Neural cell (in vitro differentiated cells): ENCODE results near the gene PLA2G5. TPM values are rescaled to one million over a fixed set of nuclear protein-coding genes. Genes with fewer than 3 reads are reported as not detected.

ENCODE experiments used
- H2AFZ ChIP-seq: fragments of 200-600, 300-800 bp; sonication (generic), shearing (Covaris generic); 2 replicates; pipeline ENCODE4 v1.6.0; 2014; ENCODE audit warnings: low read depth, mild to moderate bottlenecking, antibody characterized with exemption, low read length, moderate library complexity
- H3F3A ChIP-seq: fragments of 200-600 bp; shearing (Covaris generic); 2 replicates; pipeline ENCODE4 v1.6.1; 2016; ENCODE audit warnings: mild to moderate bottlenecking, moderate library complexity, mixed read lengths, antibody characterized with exemption, low read length; ENCODE audit not compliant: insufficient read depth, poor library complexity, severe bottlenecking
- H3K27ac ChIP-seq: fragments of 200-600, 300-800 bp; sonication (generic), shearing (Covaris generic); 2 replicates; pipeline ENCODE4 v1.5.1; 2014; ENCODE audit warnings: mild to moderate bottlenecking, low read length, moderate library complexity
- H3K27me3 ChIP-seq: fragments of 300-800, 200-600 bp; sonication (generic), shearing (Covaris generic); 2 replicates; pipeline ENCODE4 v1.6.0; 2014; ENCODE audit warnings: mild to moderate bottlenecking, low read depth, low read length, moderate library complexity; ENCODE audit not compliant: insufficient read depth
- H3K36me3 ChIP-seq: fragments of 300-800, 200-600 bp; sonication (generic), shearing (Covaris generic); 2 replicates; pipeline ENCODE4 v1.5.1; 2014; ENCODE audit warnings: mild to moderate bottlenecking, antibody characterized with exemption, low read length, moderate library complexity; ENCODE audit not compliant: insufficient read depth
- H3K4me2 ChIP-seq: fragments of 300-800, 200-600 bp; sonication (generic), shearing (Covaris generic); 2 replicates; pipeline ENCODE4 v1.6.0; 2014; ENCODE audit warnings: mild to moderate bottlenecking, low read length
- H3K4me3 ChIP-seq: fragments of 300-800, 200-600 bp; sonication (generic), shearing (Covaris generic); 2 replicates; pipeline ENCODE4 v1.5.1; 2014; ENCODE audit warnings: mild to moderate bottlenecking, low read length, moderate library complexity
- H3K79me2 ChIP-seq: fragments of 200-600 bp; shearing (Covaris generic); replicated peaks from 2 replicates; pipeline ENCODE4 v1.6.0; 2014; ENCODE audit warnings: mild to moderate bottlenecking, low read length, moderate library complexity; ENCODE audit not compliant: insufficient read depth
- H3K9ac ChIP-seq: fragments of 300-800, 200-600 bp; sonication (generic), shearing (Covaris generic); 2 replicates; pipeline ENCODE4 v1.6.1; 2016; ENCODE audit warnings: mild to moderate bottlenecking, low read length, mixed read lengths
- H3K9me2 ChIP-seq: fragments of 200-600 bp; shearing (Covaris generic); 2 replicates; pipeline ENCODE4 v1.6.1; 2016; ENCODE audit warnings: mild to moderate bottlenecking, low read length, mixed read lengths; ENCODE audit not compliant: insufficient read depth
- H3K9me3 ChIP-seq: fragments of 200-600, 300-800 bp; sonication (generic), shearing (Covaris generic); 2 replicates; pipeline ENCODE4 v1.6.1; 2016; ENCODE audit warnings: mild to moderate bottlenecking, mixed run types, low read length, moderate library complexity, mixed read lengths
- H4K20me1 ChIP-seq: fragments of 200-600 bp; shearing (Covaris generic); 2 replicates; pipeline ENCODE4 v1.6.1; 2016; ENCODE audit warnings: mild to moderate bottlenecking, mixed run types; ENCODE audit not compliant: insufficient read depth
- EP300 ChIP-seq: fragments of 450-650 bp; conservative IDR thresholded peaks from 2 replicates; pipeline ENCODE4 v1.6.1; 2014; ENCODE audit warnings: antibody characterized with exemption, mild to moderate bottlenecking, moderate library complexity; ENCODE audit not compliant: poor library complexity, severe bottlenecking
- EZH2 ChIP-seq: fragments of 200-600, 300-800 bp; shearing (Covaris generic), sonication (generic); IDR thresholded peaks from 2 replicates; pipeline ENCODE4 v1.6.1; 2014; ENCODE audit warnings: antibody characterized with exemption, low read length, borderline replicate concordance, mild to moderate bottlenecking; ENCODE audit not compliant: insufficient read depth, poor library complexity, severe bottlenecking
- MXI1 ChIP-seq: fragments of 450-650 bp; conservative IDR thresholded peaks from 2 replicates; pipeline ENCODE4 v1.6.1; 2014; ENCODE audit warnings: antibody characterized with exemption, mild to moderate bottlenecking; ENCODE audit not compliant: poor library complexity, severe bottlenecking
- POLR2AphosphoS5 ChIP-seq: IDR thresholded peaks from 2 replicates; pipeline ENCODE4 v1.6.1; 2012
- RAD21 ChIP-seq: fragments of 450-650 bp; conservative IDR thresholded peaks from 2 replicates; pipeline ENCODE4 v1.6.1; 2014; ENCODE audit warnings: antibody characterized with exemption, mild to moderate bottlenecking, moderate library complexity
- SMC3 ChIP-seq: fragments of 450-650 bp; conservative IDR thresholded peaks from 2 replicates; pipeline ENCODE4 v1.6.1; 2014; ENCODE audit warnings: antibody characterized with exemption, mild to moderate bottlenecking, moderate library complexity; ENCODE audit not compliant: poor library complexity
- TAF1 ChIP-seq: IDR thresholded peaks from 2 replicates; pipeline ENCODE4 v1.6.1; 2012; ENCODE audit warnings: low read depth
- polyA plus RNA-seq: library from polyadenylated mRNA; depleted of rRNA; stranded (reverse); fragments of >200 nt; gene quantifications from 2 replicates; pipeline ENCODE4 v1.2.3, GENCODE V29; 2014
- TF ChIP-seq, protein P1 (sequence below): fragments of 450-650 bp; IDR thresholded peaks from 2 replicates; pipeline ENCODE4 v1.5.1; 2014; ENCODE audit warnings: antibody characterized with exemption, mild to moderate bottlenecking, moderate library complexity; ENCODE audit not compliant: poor library complexity, severe bottlenecking
- TF ChIP-seq, protein P2 (sequence below): IDR thresholded peaks from 2 replicates; pipeline ENCODE4 v1.6.1; 2012; ENCODE audit warnings: borderline replicate concordance

PLA2G5 gene
- polyA plus RNA-seq, 1 donor from 2014 or later, result not detected

DNA sequence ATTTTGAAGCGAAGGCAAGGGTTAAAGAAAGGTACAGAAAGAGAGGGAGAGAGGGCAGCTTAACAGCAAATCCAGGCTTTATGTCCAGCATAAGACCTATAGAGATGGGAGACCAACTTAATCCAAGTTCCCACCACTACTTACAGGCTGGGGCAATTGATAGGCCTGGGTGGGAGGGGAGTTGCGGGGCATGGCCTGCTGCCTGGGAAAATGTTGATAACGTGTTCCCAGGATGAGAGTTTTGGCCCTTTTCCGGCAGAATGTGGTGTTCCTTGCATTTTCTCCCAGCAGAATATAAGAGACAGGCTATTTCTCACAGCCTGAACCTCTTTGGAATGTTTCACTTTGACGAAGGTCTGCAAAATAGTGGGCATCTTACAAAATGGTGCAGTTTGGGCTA lies 34.9 kb upstream of the PLA2G5 start:
- Histone ChIP-seq H3K27me3 (no peaks in the 10 kb centered on the region), H3F3A (no peaks in the 10 kb centered on the region), H3K9me3 (no peaks in the 10 kb centered on the region), H3K27ac (no peak overlapping the region), H3K36me3 (no peaks in the 10 kb centered on the region), H3K4me2 (no peak overlapping the region), H3K79me2 (no peaks in the 10 kb centered on the region), H3K9me2 (no peaks in the 10 kb centered on the region), H4K20me1 (no peaks in the 10 kb centered on the region), H3K9ac (no peak overlapping the region), H2AFZ (no peak overlapping the region), H3K4me3 (no peak overlapping the region)
- TF ChIP-seq TAF1 (no peak), EP300 (no peak), EZH2 (no peak), POLR2AphosphoS5 (no peak)
- TF ChIP-seq, protein P1, sequence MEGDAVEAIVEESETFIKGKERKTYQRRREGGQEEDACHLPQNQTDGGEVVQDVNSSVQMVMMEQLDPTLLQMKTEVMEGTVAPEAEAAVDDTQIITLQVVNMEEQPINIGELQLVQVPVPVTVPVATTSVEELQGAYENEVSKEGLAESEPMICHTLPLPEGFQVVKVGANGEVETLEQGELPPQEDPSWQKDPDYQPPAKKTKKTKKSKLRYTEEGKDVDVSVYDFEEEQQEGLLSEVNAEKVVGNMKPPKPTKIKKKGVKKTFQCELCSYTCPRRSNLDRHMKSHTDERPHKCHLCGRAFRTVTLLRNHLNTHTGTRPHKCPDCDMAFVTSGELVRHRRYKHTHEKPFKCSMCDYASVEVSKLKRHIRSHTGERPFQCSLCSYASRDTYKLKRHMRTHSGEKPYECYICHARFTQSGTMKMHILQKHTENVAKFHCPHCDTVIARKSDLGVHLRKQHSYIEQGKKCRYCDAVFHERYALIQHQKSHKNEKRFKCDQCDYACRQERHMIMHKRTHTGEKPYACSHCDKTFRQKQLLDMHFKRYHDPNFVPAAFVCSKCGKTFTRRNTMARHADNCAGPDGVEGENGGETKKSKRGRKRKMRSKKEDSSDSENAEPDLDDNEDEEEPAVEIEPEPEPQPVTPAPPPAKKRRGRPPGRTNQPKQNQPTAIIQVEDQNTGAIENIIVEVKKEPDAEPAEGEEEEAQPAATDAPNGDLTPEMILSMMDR, result no peak
- TF ChIP-seq, protein P2, sequence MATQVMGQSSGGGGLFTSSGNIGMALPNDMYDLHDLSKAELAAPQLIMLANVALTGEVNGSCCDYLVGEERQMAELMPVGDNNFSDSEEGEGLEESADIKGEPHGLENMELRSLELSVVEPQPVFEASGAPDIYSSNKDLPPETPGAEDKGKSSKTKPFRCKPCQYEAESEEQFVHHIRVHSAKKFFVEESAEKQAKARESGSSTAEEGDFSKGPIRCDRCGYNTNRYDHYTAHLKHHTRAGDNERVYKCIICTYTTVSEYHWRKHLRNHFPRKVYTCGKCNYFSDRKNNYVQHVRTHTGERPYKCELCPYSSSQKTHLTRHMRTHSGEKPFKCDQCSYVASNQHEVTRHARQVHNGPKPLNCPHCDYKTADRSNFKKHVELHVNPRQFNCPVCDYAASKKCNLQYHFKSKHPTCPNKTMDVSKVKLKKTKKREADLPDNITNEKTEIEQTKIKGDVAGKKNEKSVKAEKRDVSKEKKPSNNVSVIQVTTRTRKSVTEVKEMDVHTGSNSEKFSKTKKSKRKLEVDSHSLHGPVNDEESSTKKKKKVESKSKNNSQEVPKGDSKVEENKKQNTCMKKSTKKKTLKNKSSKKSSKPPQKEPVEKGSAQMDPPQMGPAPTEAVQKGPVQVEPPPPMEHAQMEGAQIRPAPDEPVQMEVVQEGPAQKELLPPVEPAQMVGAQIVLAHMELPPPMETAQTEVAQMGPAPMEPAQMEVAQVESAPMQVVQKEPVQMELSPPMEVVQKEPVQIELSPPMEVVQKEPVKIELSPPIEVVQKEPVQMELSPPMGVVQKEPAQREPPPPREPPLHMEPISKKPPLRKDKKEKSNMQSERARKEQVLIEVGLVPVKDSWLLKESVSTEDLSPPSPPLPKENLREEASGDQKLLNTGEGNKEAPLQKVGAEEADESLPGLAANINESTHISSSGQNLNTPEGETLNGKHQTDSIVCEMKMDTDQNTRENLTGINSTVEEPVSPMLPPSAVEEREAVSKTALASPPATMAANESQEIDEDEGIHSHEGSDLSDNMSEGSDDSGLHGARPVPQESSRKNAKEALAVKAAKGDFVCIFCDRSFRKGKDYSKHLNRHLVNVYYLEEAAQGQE, result no peak

GRCh38 chr1:20037877-20038276 lies 32.1 kb upstream of the PLA2G5 start:
- no peak overlapping the region for H3K27ac ChIP-seq
- no peaks in the 10 kb centered on the region for H3F3A ChIP-seq
- H3K79me2 ChIP-seq, result no peaks in the 10 kb centered on the region
- no peak overlapping the region for H3K9ac ChIP-seq
- no peaks in the 10 kb centered on the region for H3K9me2 ChIP-seq
- no peak for TF ChIP-seq POLR2AphosphoS5
- TF ChIP-seq, protein P1, result no peak
- TF ChIP-seq EP300, result no peak
- TF ChIP-seq MXI1, result no peak
- no peak for TF ChIP-seq RAD21
- no peak for TF ChIP-seq SMC3
- TF ChIP-seq TAF1, result no peak
- TF ChIP-seq, protein P2, result no peak
- no peak for TF ChIP-seq EZH2
- H3K9me3 ChIP-seq, result no peaks in the 10 kb centered on the region
- H4K20me1 ChIP-seq, result no peaks in the 10 kb centered on the region
- H2AFZ ChIP-seq, result no peak overlapping the region
- no peak overlapping the region for H3K4me3 ChIP-seq
- H3K36me3 ChIP-seq, result no peaks in the 10 kb centered on the region
- no peak overlapping the region for H3K4me2 ChIP-seq
- no peaks in the 10 kb centered on the region for H3K27me3 ChIP-seq
